Upper lobe of left lung (tissue), 6 donors: Measurements from ENCODE around the gene SOWAHA. TPM values are rescaled to one million over a fixed set of nuclear protein-coding genes. Genes with fewer than 3 reads are reported as not detected.

ENCODE experiments used
- ATAC-seq, 2 donors: fragments of 200-7000 bp; cut with Tn5 transposase; one replicate each; pipeline ENCODE4 v1.9.1; 2022; ENCODE audit warnings: mild to moderate bottlenecking in 2 of 2, moderate library complexity in 2 of 2; ENCODE audit not compliant: low FRiP score in 2 of 2
- DNase-seq, 2 donors: peaks; one replicate each; pipeline ENCODE4 v3.0.0-alpha.2; 2019 to 2020
- H3K27ac ChIP-seq, 4 donors: fragments of 200-600 bp; sonication (generic); one replicate each; pipeline ENCODE4 v1.5.1; 2016 to 2019
- H3K27me3 ChIP-seq, 4 donors: fragments of 200-600 bp; sonication (generic); one replicate each; pipeline ENCODE4 v1.5.1; 2017 to 2019
- H3K36me3 ChIP-seq, 4 donors: fragments of 200-600 bp; sonication (generic); one replicate each; pipeline ENCODE4 v1.5.1; 2016 to 2019
- H3K4me1 ChIP-seq, 4 donors: fragments of 200-600 bp; sonication (generic); one replicate each; pipeline ENCODE4 v1.5.1; 2018 to 2019
- H3K4me3 ChIP-seq, 4 donors: fragments of 200-600 bp; sonication (generic); one replicate each; pipeline ENCODE4 v1.5.1; 2017 to 2019; ENCODE audit warnings: mild to moderate bottlenecking in 2 of 4, moderate library complexity in 1 of 4
- H3K9me3 ChIP-seq, 4 donors: fragments of 200-600 bp; sonication (generic); one replicate each; pipeline ENCODE4 v1.5.1; 2018 to 2019
- EP300 ChIP-seq, 4 donors: sonication (generic); formaldehyde crosslinking; IDR thresholded peaks; one replicate each; pipeline ENCODE4 v1.5.1; 2017; ENCODE audit warnings: antibody characterized with exemption in 4 of 4, control low read depth in 2 of 4
- POLR2A ChIP-seq, 4 donors: fragments of 450-650 bp; IDR thresholded peaks; one replicate each; pipeline ENCODE4 v1.5.1; 2016 to 2017; ENCODE audit warnings: antibody characterized with exemption in 4 of 4, mild to moderate bottlenecking in 2 of 4
- POLR2AphosphoS5 ChIP-seq, 2 donors: sonication (generic); formaldehyde crosslinking; IDR thresholded peaks; one replicate each; pipeline ENCODE4 v1.5.1; 2017; ENCODE audit warnings: antibody characterized with exemption in 2 of 2
- WGBS, 2 donors: methylation state at CpG; one replicate each; pipeline ENCODE4 v1.1.5; 2017 to 2018; 5-methylcytosine and 5-hydroxymethylcytosine counted together
- total RNA-seq, 6 donors: library from RNA; depleted of rRNA in 4 of 6; stranded (reverse); fragments of >200 nt in 4 of 6; gene quantifications; one replicate each; pipeline versions ENCODE4 v1.1.0 to v1.2.1, GENCODE V29; 2016 to 2021
- TF ChIP-seq, protein P1 (sequence below), 6 experiments: fragments of 450-650 bp in 4 of 6; fragments of 200-600 bp in 2 of 6; sonication (generic) in 2 of 6; IDR thresholded peaks; one replicate each; pipeline ENCODE4 v1.5.1; 2016 to 2019; ENCODE audit warnings: antibody characterized with exemption in 6 of 6
- donor health status: DM: no; HTN: no; CAD: no; lungs with moderate emphysema.
- donor health status: DM: no; HTN: yes; CAD: no; lungs with severe emphysema.

SOWAHA gene
- total RNA-seq, 6 donors from 2014 or later = 0.30 to 1.0 (median 0.55) TPM; not detected in 1

- no peak for TF ChIP-seq EP300 (IDR thresholded peaks at IDR 0.05)
- no peak for TF ChIP-seq POLR2A (IDR thresholded peaks at IDR 0.05)
- TF ChIP-seq, protein P1, sequence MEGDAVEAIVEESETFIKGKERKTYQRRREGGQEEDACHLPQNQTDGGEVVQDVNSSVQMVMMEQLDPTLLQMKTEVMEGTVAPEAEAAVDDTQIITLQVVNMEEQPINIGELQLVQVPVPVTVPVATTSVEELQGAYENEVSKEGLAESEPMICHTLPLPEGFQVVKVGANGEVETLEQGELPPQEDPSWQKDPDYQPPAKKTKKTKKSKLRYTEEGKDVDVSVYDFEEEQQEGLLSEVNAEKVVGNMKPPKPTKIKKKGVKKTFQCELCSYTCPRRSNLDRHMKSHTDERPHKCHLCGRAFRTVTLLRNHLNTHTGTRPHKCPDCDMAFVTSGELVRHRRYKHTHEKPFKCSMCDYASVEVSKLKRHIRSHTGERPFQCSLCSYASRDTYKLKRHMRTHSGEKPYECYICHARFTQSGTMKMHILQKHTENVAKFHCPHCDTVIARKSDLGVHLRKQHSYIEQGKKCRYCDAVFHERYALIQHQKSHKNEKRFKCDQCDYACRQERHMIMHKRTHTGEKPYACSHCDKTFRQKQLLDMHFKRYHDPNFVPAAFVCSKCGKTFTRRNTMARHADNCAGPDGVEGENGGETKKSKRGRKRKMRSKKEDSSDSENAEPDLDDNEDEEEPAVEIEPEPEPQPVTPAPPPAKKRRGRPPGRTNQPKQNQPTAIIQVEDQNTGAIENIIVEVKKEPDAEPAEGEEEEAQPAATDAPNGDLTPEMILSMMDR (IDR thresholded peaks at IDR 0.05) = no peak
- TF ChIP-seq POLR2AphosphoS5 (IDR thresholded peaks at IDR 0.05) = no peak
- Histone ChIP-seq H3K27ac (no peak overlapping the region), H3K27me3 (no peaks in the 10 kb centered on the region), H3K4me1 (peaks cover 18 to 23% (median 20%) of the 10 kb centered on the region in 4 donors), H3K36me3 (peaks cover 6 to 41% (median 30%) of the 10 kb centered on the region in 4 donors), H3K9me3 (no peaks in the 10 kb centered on the region), H3K4me3 (no peak overlapping the region)
- 94 to 95% methylated on average over 14 of the region's 14 CpGs for WGBS, 2 donors
- DNase-seq = no peak
- no peak for ATAC-seq
These were observed 46.9 kb upstream of the SOWAHA start for GRCh38 chr5:132766020-132766805.

GRCh38 chr5:132766806-132767055, 46.4 kb upstream of the SOWAHA start:
- ATAC-seq = no peak
- H3K4me3 ChIP-seq = no peak overlapping the region
- H3K9me3 ChIP-seq = no peaks in the 10 kb centered on the region
- H3K4me1 ChIP-seq = peaks cover 23 to 28% (median 26%) of the 10 kb centered on the region in 4 donors
- H3K27me3 ChIP-seq = no peaks in the 10 kb centered on the region
- TF ChIP-seq, protein P1 (IDR thresholded peaks at IDR 0.05) = no peak
- TF ChIP-seq POLR2AphosphoS5 (IDR thresholded peaks at IDR 0.05) (no peak), EP300 (IDR thresholded peaks at IDR 0.05) (no peak), POLR2A (IDR thresholded peaks at IDR 0.05) (no peak)
- H3K36me3 ChIP-seq = peaks cover 6 to 36% (median 25%) of the 10 kb centered on the region in 4 donors
- no peak overlapping the region for H3K27ac ChIP-seq
- WGBS, 2 donors = 85 to 100% methylated on average over 1 of the region's 1 CpG
- no peak for DNase-seq

GRCh38 chr5:132767150-132767549, 46.0 kb upstream of the SOWAHA start:
- no peak overlapping the region for H3K27ac ChIP-seq
- no peaks in the 10 kb centered on the region for H3K27me3 ChIP-seq
- 55 to 58% methylated on average over 2 of the region's 2 CpGs for WGBS, 2 donors
- TF ChIP-seq EP300 (IDR thresholded peaks at IDR 0.05) = no peak
- TF ChIP-seq, protein P1 (IDR thresholded peaks at IDR 0.05) = no peak
- TF ChIP-seq POLR2AphosphoS5 (IDR thresholded peaks at IDR 0.05) = no peak
- no peak for TF ChIP-seq POLR2A (IDR thresholded peaks at IDR 0.05)
- H3K4me3 ChIP-seq = no peak overlapping the region
- DNase-seq (no peak), ATAC-seq (no peak)
- H3K36me3 ChIP-seq = peaks cover 6 to 31% (median 21%) of the 10 kb centered on the region in 4 donors
- H3K4me1 ChIP-seq = peaks cover 27 to 32% (median 29%) of the 10 kb centered on the region in 4 donors
- no peaks in the 10 kb centered on the region for H3K9me3 ChIP-seq

DNA sequence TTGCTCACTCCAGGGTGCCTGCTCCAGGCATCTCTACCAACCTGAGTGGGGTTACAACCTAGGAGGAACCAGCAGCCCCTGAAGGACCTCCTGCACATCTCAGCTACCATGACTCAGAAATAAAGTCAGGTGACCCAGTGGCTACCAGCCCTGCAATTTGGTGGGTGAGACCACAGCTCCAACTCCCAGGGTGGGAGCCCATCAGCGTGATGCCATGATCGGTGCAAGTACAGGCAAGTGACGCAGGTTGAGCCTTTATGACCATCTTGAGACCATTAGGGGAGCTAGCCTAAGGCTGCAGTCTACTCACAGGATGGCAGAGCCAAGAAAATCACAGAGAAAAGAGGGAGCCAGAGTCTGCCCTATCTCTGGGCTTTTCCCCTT, 44.6 kb upstream of the SOWAHA start:
- H3K36me3 ChIP-seq = peaks cover 6 to 18% (median 14%) of the 10 kb centered on the region in 4 donors
- 90 to 97% methylated on average over 2 to 3 of the region's 3 CpGs for WGBS, 2 donors
- no peak for TF ChIP-seq POLR2AphosphoS5 (IDR thresholded peaks at IDR 0.05)
- TF ChIP-seq EP300 (IDR thresholded peaks at IDR 0.05) = no peak
- TF ChIP-seq, protein P1 (IDR thresholded peaks at IDR 0.05) = no peak
- no peak for TF ChIP-seq POLR2A (IDR thresholded peaks at IDR 0.05)
- ATAC-seq = no peak
- peaks cover 27 to 37% (median 30%) of the 10 kb centered on the region in 4 donors for H3K4me1 ChIP-seq
- no peak overlapping the region for H3K4me3 ChIP-seq
- H3K9me3 ChIP-seq = no peaks in the 10 kb centered on the region
- H3K27me3 ChIP-seq = no peaks in the 10 kb centered on the region
- DNase-seq = no peak
- no peak overlapping the region for H3K27ac ChIP-seq
